NT2/D1 (cell line): ENCODE data around the gene STOML1.

Source experiments
- SUZ12 ChIP-seq: IDR thresholded peaks from 2 replicates; pipeline ENCODE4 v1.6.1; 2011; ENCODE audit not compliant: insufficient read length, insufficient read depth; ENCODE audit errors: extremely low read depth
- YY1 ChIP-seq: IDR thresholded peaks from 2 replicates; pipeline ENCODE4 v1.6.1; 2011; ENCODE audit not compliant: insufficient read length, insufficient read depth
- ZNF274 ChIP-seq: IDR thresholded peaks from 2 replicates; pipeline ENCODE4 v1.6.1; 2011; ENCODE audit warnings: mild to moderate bottlenecking, low read depth, low read length

DNA sequence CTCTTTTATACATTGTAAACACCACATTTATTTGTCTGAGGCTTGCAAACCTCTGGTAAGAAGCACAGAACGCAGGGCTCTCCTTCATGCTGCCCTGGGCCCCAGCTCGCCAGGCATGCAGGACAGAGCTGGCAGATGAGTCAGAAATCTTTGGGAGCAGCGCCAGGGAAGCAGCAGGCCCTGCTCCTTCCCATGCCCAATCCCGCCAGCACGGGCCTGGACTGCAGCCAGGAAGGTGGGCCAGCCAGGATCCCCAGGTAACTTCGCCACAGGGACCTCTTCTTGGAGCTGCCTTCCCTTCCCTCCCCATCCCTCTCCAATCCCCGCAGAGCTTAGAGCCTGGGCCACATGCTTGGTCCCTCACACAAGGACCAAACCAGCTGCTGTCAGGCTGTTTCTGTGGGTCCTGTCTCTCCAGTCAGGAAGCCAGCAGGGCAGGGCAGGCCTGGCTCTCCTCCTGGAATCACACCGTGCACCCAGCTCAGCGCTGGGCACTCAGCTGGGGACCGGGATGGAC, 8.8 kb downstream of the STOML1 start:
- TF ChIP-seq ZNF274 (no peak), SUZ12 (no peak), YY1 (no peak)
